Central memory CD8-positive, alpha-beta T cell (primary cell): ENCODE data around the gene SAV1.

Experiments
- ATAC-seq: fragments of 150-1000 bp; cut with Tn5 transposase; replicated peaks from 2 replicates; pipeline ENCODE4 v1.10.0; 2022; ENCODE audit warnings: mild to moderate bottlenecking, moderate FRiP score, moderate number of reproducible peaks; ENCODE audit not compliant: poor library complexity, severe bottlenecking; ENCODE audit errors: extremely low read depth
- DNase-seq, 2 donors: peaks; one replicate each; pipeline ENCODE4 v3.0.0; 2021; ENCODE audit warnings: low spot score in 2 of 2
- H3K27ac Mint-ChIP-seq: one replicate; pipeline ENCODE4 v1.8.0; 2022; ENCODE audit warnings: low read depth, mild to moderate bottlenecking, moderate library complexity, mixed read lengths
- H3K27me3 Mint-ChIP-seq: one replicate; pipeline ENCODE4 v1.8.0; 2022; ENCODE audit warnings: mixed read lengths
- H3K36me3 Mint-ChIP-seq: one replicate; pipeline ENCODE4 v1.8.0; 2022; ENCODE audit warnings: mild to moderate bottlenecking, moderate library complexity, mixed read lengths; ENCODE audit not compliant: insufficient read depth
- H3K4me1 Mint-ChIP-seq: one replicate; pipeline ENCODE4 v1.8.0; 2022; ENCODE audit warnings: mixed read lengths
- H3K4me3 Mint-ChIP-seq: one replicate; pipeline ENCODE4 v1.8.0; 2022; ENCODE audit warnings: mild to moderate bottlenecking, moderate library complexity, mixed read lengths
- H3K9me3 Mint-ChIP-seq: one replicate; pipeline ENCODE4 v1.8.0; 2022; ENCODE audit warnings: mixed read lengths

SAV1 gene

GRCh38 chr14:50599700-50600444 is 68.2 kb downstream of the SAV1 start:
- no peaks in the 10 kb centered on the region for H3K27me3 Mint-ChIP-seq
- H3K27ac Mint-ChIP-seq: no peak overlapping the region
- no peaks in the 10 kb centered on the region for H3K36me3 Mint-ChIP-seq
- no peaks in the 10 kb centered on the region for H3K9me3 Mint-ChIP-seq
- H3K4me1 Mint-ChIP-seq: no peaks in the 10 kb centered on the region
- DNase-seq (no peak), ATAC-seq (no peak)
- H3K4me3 Mint-ChIP-seq: no peak overlapping the region

- DNase-seq (no peak), ATAC-seq (no peak)
- Mint-ChIP-seq H3K27me3 (no peaks in the 10 kb centered on the region), H3K9me3 (no peaks in the 10 kb centered on the region), H3K27ac (no peak overlapping the region), H3K4me3 (no peak overlapping the region), H3K36me3 (no peaks in the 10 kb centered on the region), H3K4me1 (no peaks in the 10 kb centered on the region)
These were observed 69.3 kb downstream of the SAV1 start for GRCh38 chr14:50598765-50599164.

- Mint-ChIP-seq H3K27me3 (peaks cover 7% of the 10 kb centered on the region), H3K27ac (no peak overlapping the region), H3K4me1 (no peaks in the 10 kb centered on the region), H3K9me3 (no peaks in the 10 kb centered on the region), H3K36me3 (peaks cover 2% of the 10 kb centered on the region), H3K4me3 (no peak overlapping the region)
- ATAC-seq: no peak
- no peak for DNase-seq
These were observed 73.4 kb downstream of the SAV1 start for GRCh38 chr14:50594577-50595316.

DNA sequence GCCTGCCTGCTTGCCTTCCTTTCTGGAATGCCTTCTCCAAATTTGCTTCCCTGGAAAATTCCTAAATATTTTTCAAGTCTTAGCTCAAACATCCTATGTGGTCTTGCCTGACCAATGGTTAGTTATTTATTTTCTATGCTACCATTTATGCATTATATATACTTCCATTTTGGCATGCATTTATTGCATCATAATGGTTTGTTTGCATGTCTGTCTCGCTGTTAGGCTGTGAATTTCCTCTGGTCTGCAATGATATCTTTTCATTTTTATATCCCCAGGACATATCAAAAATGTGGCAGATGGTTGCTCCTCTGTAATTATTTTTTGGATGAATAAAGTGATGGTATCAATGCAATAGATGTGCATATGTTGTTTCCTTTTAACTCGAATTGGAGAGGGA is 77.6 kb downstream of the SAV1 start:
- no peak overlapping the region for H3K27ac Mint-ChIP-seq

More for the DNA sequence above, 77.6 kb downstream of the SAV1 start:
- H3K4me1 Mint-ChIP-seq: no peaks in the 10 kb centered on the region
- ATAC-seq (no peak), DNase-seq (no peak)
- peaks cover 2% of the 10 kb centered on the region for H3K36me3 Mint-ChIP-seq
- H3K27me3 Mint-ChIP-seq: peaks cover 7% of the 10 kb centered on the region
- H3K9me3 Mint-ChIP-seq: no peaks in the 10 kb centered on the region
- H3K4me3 Mint-ChIP-seq: no peak overlapping the region
